NCI-H446 (cell line): ENCODE data around the gene FGR.

Experiments
- DNase-seq, 2 experiments: peaks; one replicate each; lab custom pipeline; 2025; lab: John Stamatoyannopoulos, UW

FGR gene

DNA sequence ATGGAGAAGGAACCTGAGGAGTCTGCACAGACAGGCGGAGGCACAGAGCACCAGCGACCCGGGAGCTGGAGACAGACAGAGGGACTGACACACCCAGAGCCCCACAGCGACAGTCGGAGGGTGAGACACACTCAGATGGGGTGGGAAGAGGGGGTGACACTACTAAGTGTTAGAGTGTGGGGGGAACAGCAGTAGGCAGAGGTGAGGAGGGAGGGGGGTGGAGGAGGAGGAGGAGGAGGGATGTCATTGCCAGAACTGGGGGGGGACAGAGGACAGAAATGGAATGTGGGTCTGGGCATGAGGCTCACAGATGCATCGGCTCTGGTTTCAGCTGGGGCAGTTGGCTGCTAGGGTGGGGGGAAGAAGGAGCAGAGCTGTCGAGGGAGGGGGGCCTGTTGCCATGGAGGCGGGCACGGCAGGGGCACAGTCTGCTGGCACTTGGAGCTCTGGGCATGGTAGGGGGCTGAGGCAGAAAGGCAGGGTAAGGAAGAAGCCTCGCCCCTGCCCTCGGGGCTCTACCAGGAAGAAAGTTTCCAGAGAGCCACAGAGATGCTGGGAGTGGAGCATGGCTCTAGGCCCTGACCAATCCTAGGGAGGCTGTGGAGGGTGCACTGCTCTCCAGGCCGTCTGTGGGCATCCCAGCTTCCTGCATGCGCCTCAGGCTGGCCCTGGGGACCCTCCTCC, 68.4 kb downstream of the FGR start:
- DNase-seq = no peak

DNA sequence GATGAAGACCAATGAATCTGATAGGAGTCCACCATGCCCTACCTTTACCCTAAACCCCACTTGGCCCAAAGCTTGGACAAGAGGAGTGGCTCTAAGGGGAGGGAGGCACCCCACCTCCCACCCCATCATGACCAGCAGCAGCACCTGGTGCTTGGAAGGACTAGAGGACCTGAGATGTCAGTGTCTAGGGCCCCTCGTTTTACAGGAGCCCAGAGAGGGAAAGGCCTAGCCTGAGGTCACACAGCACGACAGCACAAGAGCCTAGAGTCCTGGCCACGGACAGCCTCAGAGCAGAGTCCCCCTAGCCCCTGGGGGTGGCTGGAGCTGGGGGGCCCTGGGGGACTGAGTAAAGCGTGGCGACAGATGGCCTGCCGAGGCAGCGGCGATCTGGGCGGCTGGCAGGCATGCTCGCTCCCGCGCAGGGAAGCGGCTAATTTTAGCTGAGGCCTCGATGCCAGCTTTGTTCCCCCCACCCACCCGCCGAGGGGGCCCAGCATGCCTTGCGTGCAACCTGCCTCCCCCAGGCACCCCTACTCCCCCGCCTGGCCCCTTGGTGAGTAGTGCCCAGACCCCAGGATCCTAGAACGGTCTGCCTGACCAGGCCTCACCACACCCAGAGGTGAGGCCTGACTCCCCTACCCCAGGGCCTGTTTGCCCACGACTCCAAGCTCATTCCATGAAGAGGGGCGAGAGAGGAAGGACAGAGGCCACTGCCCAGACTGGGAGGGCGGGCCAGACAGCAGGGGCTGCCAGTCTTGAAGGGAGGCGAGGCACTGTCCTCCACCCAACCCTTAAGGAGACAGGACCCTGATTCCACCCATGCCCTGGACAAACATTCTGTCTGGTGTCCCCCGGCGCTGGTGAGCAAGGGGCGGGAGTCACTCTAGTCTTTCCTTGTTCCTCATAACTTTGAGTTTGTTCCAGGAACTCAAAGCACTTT, 70.0 kb downstream of the FGR start:
- peak in 1 of 2 experiments; percentile 75 for DNase-seq

DNA sequence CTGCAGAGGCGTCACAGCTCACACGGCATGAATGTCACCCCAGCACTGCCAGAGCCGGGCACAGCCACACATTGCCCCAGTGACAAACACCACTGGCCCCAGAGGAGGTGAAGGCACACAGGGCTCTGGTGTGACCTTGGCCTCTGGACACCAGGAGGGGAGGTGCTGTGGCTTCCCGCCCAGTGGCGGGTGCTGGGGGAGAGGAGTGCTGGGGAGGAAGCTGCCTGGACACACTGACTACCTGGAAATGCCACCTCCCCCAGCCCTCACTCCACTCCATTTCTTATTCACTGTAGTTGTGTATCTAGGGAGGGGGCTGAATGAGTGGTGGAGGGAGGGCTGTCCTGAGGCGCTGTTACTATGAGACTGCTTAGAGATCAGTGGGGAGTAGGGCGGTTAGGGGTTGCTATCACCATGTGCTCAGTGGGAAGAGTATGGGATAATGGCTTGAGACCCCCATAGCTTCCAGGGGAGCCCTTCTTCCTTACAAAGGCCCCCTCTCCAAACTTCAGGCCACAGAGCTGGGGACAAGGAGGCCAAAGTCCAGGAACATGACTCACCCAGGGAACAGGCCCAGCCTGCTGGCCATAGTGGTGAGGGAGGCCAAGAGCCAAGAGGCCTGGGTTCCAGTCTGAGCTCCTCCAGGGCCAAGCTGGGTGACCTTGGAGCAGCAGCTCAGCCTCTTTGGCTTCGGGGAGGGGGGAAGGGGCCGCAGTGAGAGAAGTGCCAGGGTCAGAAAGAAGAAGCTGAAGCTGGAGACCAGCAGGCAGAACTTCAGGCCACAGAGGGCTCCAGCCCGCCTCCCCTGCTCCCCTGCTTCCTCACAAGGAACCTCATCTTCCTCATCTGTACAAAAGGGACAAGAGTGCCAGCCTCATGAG, 71.2 kb downstream of the FGR start:
- no peak for DNase-seq

DNA sequence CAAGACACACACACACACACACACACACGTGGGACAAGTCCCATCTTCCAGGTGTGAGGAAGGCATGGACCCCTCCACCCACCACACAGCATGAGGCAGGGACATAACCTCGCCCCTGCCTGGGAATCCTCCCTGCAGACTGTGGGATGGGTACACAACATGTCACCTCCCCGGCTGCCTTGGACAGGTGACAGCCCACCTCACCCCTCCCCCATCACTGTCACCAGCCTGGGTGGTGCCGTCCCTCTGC, 71.7 kb downstream of the FGR start:
- DNase-seq = no peak

DNA sequence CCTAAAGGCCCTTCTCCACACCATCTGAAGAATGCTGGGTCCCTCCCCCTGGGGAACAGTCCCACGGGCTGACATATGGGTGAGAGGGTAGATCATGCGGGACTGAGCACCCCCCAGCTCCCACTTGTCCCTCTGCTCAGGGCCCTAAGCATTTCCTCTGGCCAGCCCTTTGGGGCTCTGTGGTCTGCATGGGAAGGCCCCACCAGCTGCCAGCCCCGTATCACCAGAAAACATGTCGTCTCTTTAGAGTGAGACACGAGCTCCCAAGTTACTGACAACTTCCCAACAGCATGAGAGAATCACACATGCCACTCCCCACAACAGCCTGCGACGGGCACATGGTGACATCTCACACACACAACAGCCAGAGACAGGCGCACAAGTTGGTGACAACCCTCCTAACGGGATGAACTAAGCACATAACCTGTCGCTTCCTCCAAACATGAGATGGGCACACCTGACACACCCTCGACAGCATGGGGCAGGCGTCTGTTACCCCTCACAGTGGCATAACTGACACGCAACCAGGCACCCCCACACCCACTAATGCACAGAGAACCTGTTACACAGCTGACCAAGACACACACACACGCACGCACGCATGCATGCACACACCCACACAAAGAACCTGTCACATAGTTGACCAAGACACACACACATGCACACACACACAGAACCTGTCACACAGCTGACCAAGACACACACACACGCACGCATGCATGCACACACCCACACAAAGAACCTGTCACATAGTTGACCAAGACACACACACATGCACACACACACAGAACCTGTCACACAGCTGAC, 72.2 kb downstream of the FGR start:
- no peak for DNase-seq
